Breast epithelium (tissue), 4 donors: ENCODE measurements around the gene NRAS. TPM values are rescaled to one million over a fixed set of nuclear protein-coding genes. Genes with fewer than 3 reads are reported as not detected.

Source experiments
- DNase-seq, 2 donors: peaks; one replicate each; pipeline ENCODE4 v3.0.0-alpha.2; 2019; ENCODE audit warnings: low spot score in 2 of 2
- H3K27ac ChIP-seq, 2 donors: fragments of 200-600 bp; sonication (generic) in 1 of 2; one replicate each; pipeline ENCODE4 v1.5.1; 2016 to 2019; ENCODE audit warnings: mild to moderate bottlenecking in 1 of 2
- H3K27me3 ChIP-seq, 2 donors: fragments of 200-600 bp; sonication (generic) in 1 of 2; one replicate each; pipeline versions ENCODE4 v1.5.1 to v1.6.0; 2017 to 2019; ENCODE audit warnings: control low read depth in 1 of 2, mild to moderate bottlenecking in 1 of 2
- H3K36me3 ChIP-seq: fragments of 200-600 bp; one replicate; pipeline ENCODE4 v1.5.1; 2019
- H3K4me1 ChIP-seq, 2 donors: fragments of 200-600 bp; sonication (generic); one replicate each; pipeline ENCODE4 v1.5.1; 2016 to 2019; ENCODE audit warnings: control low read depth in 1 of 2
- H3K4me3 ChIP-seq, 3 donors: fragments of 200-600 bp; sonication (generic); 1 replicate in 2 of 3; 2 replicates in 1 of 3; pipeline ENCODE4 v1.5.1; 2016 to 2019; ENCODE audit warnings: mild to moderate bottlenecking in 3 of 3, moderate library complexity in 2 of 3
- H3K9me3 ChIP-seq, 2 donors: fragments of 200-600 bp; sonication (generic) in 1 of 2; one replicate each; pipeline ENCODE4 v1.5.1; 2016 to 2019; ENCODE audit warnings: control low read depth in 1 of 2
- POLR2A ChIP-seq: fragments of 450-650 bp; IDR thresholded peaks from one replicate; pipeline ENCODE4 v1.6.1; 2016; ENCODE audit warnings: antibody characterized with exemption, mild to moderate bottlenecking, moderate library complexity
- POLR2AphosphoS5 ChIP-seq, 3 donors: sonication (generic); formaldehyde crosslinking; IDR thresholded peaks; one replicate each; pipeline ENCODE4 v1.6.1; 2017; ENCODE audit warnings: antibody characterized with exemption in 3 of 3
- intact Hi-C: fragments of 100-400 bp; cut with DNase I; formaldehyde crosslinking; loops from one replicate; pipeline ENCODE4 v1.15.1; 2023; ENCODE audit warnings: low total_unique reads
- total RNA-seq, 3 donors: library from RNA; depleted of rRNA; stranded (reverse); fragments of >200 nt; gene quantifications; one replicate each; pipeline ENCODE4 v1.1.0, GENCODE V29; 2016
- TF ChIP-seq, protein P1 (sequence below), 3 donors: fragments of 450-650 bp; IDR thresholded peaks; one replicate each; pipeline ENCODE4 v1.5.1; 2016 to 2017; ENCODE audit warnings: antibody characterized with exemption in 3 of 3, mild to moderate bottlenecking in 3 of 3, moderate library complexity in 3 of 3

The NRAS gene
- total RNA-seq, 3 donors from 2014 or later: 23.4 to 27.4 (median 25.6) TPM

DNA sequence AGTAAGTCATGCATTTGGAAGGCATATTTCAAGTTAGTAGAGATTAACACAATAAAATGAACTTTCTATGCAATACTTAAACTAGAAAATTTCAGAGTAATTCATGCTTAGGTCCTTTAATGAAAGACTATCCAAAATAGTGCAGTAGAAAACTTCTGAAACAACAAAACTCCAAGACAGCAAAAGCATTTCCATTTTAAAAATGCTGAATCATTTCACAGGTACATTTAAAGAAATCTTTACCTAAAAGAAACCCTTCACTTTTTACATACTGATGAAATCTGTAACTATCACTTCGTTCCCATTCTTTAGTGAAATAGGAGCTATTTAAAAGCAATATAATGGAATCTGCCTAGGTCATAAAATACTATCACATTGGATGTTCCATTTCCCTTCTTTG, 23.8 kb upstream of the NRAS start:
- intact Hi-C loops: no loop called here
- Histone ChIP-seq H3K4me1 (no peaks in the 10 kb centered on the region), H3K4me3 (no peak overlapping the region), H3K27me3 (no peaks in the 10 kb centered on the region), H3K27ac (no peak overlapping the region), H3K36me3 (peaks cover 11% of the 10 kb centered on the region), H3K9me3 (no peaks in the 10 kb centered on the region)
- DNase-seq: no peak
- TF ChIP-seq, protein P1, sequence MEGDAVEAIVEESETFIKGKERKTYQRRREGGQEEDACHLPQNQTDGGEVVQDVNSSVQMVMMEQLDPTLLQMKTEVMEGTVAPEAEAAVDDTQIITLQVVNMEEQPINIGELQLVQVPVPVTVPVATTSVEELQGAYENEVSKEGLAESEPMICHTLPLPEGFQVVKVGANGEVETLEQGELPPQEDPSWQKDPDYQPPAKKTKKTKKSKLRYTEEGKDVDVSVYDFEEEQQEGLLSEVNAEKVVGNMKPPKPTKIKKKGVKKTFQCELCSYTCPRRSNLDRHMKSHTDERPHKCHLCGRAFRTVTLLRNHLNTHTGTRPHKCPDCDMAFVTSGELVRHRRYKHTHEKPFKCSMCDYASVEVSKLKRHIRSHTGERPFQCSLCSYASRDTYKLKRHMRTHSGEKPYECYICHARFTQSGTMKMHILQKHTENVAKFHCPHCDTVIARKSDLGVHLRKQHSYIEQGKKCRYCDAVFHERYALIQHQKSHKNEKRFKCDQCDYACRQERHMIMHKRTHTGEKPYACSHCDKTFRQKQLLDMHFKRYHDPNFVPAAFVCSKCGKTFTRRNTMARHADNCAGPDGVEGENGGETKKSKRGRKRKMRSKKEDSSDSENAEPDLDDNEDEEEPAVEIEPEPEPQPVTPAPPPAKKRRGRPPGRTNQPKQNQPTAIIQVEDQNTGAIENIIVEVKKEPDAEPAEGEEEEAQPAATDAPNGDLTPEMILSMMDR (IDR thresholded peaks at IDR 0.05): no peak
- TF ChIP-seq POLR2A: no peak
- TF ChIP-seq POLR2AphosphoS5 (IDR thresholded peaks at IDR 0.05): no peak

DNA sequence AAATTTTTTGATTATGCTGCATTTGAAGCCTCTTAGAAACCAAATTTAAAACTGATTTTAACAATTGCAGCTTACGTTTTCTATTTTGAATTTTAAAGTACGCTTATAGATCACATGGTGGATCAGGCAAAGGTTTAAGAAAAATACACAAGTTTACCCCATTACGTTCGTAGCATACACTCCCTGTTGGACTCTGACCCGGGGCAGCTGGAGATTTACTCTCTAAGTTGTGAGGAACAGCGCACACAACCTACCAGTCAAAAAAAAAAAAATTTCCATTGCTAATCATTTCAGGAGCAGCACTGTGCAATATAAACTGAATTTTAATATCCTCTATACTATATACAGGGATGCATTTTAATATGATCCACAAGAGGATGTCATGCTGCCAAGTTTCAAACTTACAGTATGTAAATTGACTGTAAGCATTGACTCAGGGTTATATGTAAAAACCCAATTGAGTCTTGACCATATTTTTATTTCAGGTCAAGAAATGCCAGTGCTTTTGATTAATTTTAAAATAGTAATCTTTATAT, 20.8 kb upstream of the NRAS start:
- no peaks in the 10 kb centered on the region for H3K4me1 ChIP-seq
- DNase-seq: no peak
- intact Hi-C loops: no loop called here
- H3K27me3 ChIP-seq: no peaks in the 10 kb centered on the region
- TF ChIP-seq POLR2AphosphoS5 (IDR thresholded peaks at IDR 0.05) (no peak), POLR2A (no peak)
- TF ChIP-seq, protein P1 (IDR thresholded peaks at IDR 0.05): no peak
- no peak overlapping the region for H3K4me3 ChIP-seq
- no peak overlapping the region for H3K27ac ChIP-seq
- peaks cover 18% of the 10 kb centered on the region for H3K36me3 ChIP-seq
- no peaks in the 10 kb centered on the region for H3K9me3 ChIP-seq

DNA sequence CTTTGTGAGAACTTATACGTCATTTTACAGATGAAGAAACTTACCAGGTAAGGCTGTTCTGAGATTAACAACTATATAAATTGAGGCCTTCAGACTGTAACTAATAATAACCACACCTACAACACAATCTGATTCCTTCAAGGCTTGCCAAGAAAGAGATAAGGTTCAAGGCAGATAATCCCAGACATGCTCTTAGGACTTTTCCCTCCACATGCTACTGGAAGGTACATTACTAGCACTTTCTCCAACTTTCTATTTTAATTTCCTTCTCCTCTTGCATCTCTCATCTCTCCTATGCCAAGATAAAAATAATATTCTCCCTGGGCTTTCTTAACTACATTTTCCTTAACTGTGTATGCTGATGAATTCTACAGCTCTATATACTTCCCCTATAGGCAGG, 18.9 kb upstream of the NRAS start:
- intact Hi-C loops: no loop called here

GRCh38 chr1:114729782-114730181, 13.2 kb upstream of the NRAS start:
- DNase-seq: no peak
- Histone ChIP-seq H3K9me3 (no peaks in the 10 kb centered on the region), H3K27me3 (no peaks in the 10 kb centered on the region), H3K27ac (no peak overlapping the region), H3K4me3 (no peak overlapping the region), H3K36me3 (peaks cover 12% of the 10 kb centered on the region), H3K4me1 (no peaks in the 10 kb centered on the region)
- TF ChIP-seq POLR2AphosphoS5 (IDR thresholded peaks at IDR 0.05): no peak
- intact Hi-C loops: no loop called here

More for the DNA sequence above, 18.9 kb upstream of the NRAS start:
- H3K4me3 ChIP-seq: no peak overlapping the region
- no peak for DNase-seq
- H3K4me1 ChIP-seq: no peaks in the 10 kb centered on the region
- peaks cover 18% of the 10 kb centered on the region for H3K36me3 ChIP-seq
- no peaks in the 10 kb centered on the region for H3K9me3 ChIP-seq
- H3K27ac ChIP-seq: no peak overlapping the region
- TF ChIP-seq, protein P1 (IDR thresholded peaks at IDR 0.05): no peak
- no peak for TF ChIP-seq POLR2A
- TF ChIP-seq POLR2AphosphoS5 (IDR thresholded peaks at IDR 0.05): no peak
- H3K27me3 ChIP-seq: no peaks in the 10 kb centered on the region

- Histone ChIP-seq H3K36me3 (peaks cover 11% of the 10 kb centered on the region), H3K27me3 (no peaks in the 10 kb centered on the region), H3K9me3 (no peaks in the 10 kb centered on the region), H3K4me3 (no peak overlapping the region), H3K4me1 (no peaks in the 10 kb centered on the region), H3K27ac (no peak overlapping the region)
- TF ChIP-seq POLR2AphosphoS5 (IDR thresholded peaks at IDR 0.05) (no peak), POLR2A (no peak)
- TF ChIP-seq, protein P1 (IDR thresholded peaks at IDR 0.05): no peak
- no peak for DNase-seq
- intact Hi-C loops: no loop called here
Observed at GRCh38 chr1:114728553-114728952, 12.0 kb upstream of the NRAS start.

GRCh38 chr1:114725230-114725629, 8.7 kb upstream of the NRAS start:
- intact Hi-C loops: no loop called here
- Histone ChIP-seq H3K9me3 (no peaks in the 10 kb centered on the region), H3K36me3 (peaks cover 11% of the 10 kb centered on the region)

More at GRCh38 chr1:114725230-114725629, 8.7 kb upstream of the NRAS start:
- Histone ChIP-seq H3K27ac (no peak overlapping the region), H3K4me3 (no peak overlapping the region), H3K4me1 (no peaks in the 10 kb centered on the region), H3K27me3 (no peaks in the 10 kb centered on the region)
- DNase-seq: no peak
- TF ChIP-seq, protein P1 (IDR thresholded peaks at IDR 0.05): no peak
- TF ChIP-seq POLR2A (no peak), POLR2AphosphoS5 (IDR thresholded peaks at IDR 0.05) (no peak)
